SK-N-MC (cell line): Measurements from ENCODE around the gene ACTN3.

Experiments
- DNase-seq: peaks from one replicate; pipeline ENCODE4 v3.0.0-alpha.2; 2011; ENCODE audit warnings: low read depth, low spot score
- H3K27ac ChIP-seq: fragments of 200-600 bp; sonication (generic); 2 replicates; pipeline ENCODE4 v1.5.1; 2016; ENCODE audit warnings: mixed run types
- H3K36me3 ChIP-seq: fragments of 200-600 bp; sonication (generic); 2 replicates; pipeline ENCODE4 v1.6.1; 2017; ENCODE audit warnings: antibody characterized with exemption, low read length, mixed read lengths; ENCODE audit not compliant: insufficient read depth
- H3K4me3 ChIP-seq: fragments of 200-600 bp; sonication (generic); 2 replicates; pipeline ENCODE4 v1.5.1; 2016
- H3K9ac ChIP-seq: fragments of 200-600 bp; sonication (generic); 2 replicates; pipeline ENCODE4 v1.8.0; 2017; ENCODE audit warnings: mixed run types, mixed read lengths; ENCODE audit not compliant: insufficient read length
- H3K9me3 ChIP-seq: fragments of 200-600 bp; sonication (generic); 2 replicates; pipeline ENCODE4 v1.6.1; 2017; ENCODE audit warnings: low read depth, mild to moderate bottlenecking, antibody characterized with exemption, low read length, moderate library complexity, mixed read lengths
- EZH2 ChIP-seq: fragments of 200-600 bp; sonication (generic); IDR thresholded peaks from one replicate; pipeline ENCODE4 v1.6.1; 2017; ENCODE audit warnings: antibody characterized with exemption
- FOXP2 ChIP-seq: optimal IDR thresholded peaks from 2 replicates; pipeline ENCODE3; 2011; ENCODE audit warnings: mild to moderate bottlenecking, moderate library complexity; ENCODE audit not compliant: insufficient read depth; ENCODE audit errors: extremely low read length, control extremely low read depth
- POLR2AphosphoS5 ChIP-seq: IDR thresholded peaks from 2 replicates; pipeline ENCODE4 v1.6.1; 2012; ENCODE audit warnings: mild to moderate bottlenecking, low read depth, low read length, borderline replicate concordance

The ACTN3 gene

DNA sequence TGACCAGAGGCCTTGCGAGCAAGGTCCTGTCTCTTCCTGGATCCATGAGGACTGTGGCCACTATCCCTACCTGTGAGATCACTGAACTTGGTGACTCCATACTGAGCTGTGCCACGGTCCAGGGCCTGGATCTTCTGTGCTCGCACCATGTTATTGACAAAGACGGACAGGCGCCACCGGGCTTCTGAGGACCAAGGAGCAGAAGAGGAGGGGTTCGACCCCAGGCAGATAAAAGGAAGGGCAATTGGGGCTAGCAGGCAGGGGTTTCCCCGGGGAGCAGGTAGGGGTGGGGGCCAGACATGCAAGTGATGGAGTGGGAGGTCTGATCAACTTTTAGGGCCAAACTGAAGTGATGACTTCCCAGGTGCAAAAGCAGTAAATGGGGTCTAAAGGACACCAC, 19.5 kb downstream of the ACTN3 start:
- DNase-seq: no peak
- TF ChIP-seq FOXP2: no peak
- no peak for TF ChIP-seq EZH2
- TF ChIP-seq POLR2AphosphoS5: no peak
- H3K36me3 ChIP-seq: no peaks in the 10 kb centered on the region
- H3K4me3 ChIP-seq: no peak overlapping the region
- no peak overlapping the region for H3K27ac ChIP-seq
- no peaks in the 10 kb centered on the region for H3K9me3 ChIP-seq
- H3K9ac ChIP-seq: no peak overlapping the region

DNA sequence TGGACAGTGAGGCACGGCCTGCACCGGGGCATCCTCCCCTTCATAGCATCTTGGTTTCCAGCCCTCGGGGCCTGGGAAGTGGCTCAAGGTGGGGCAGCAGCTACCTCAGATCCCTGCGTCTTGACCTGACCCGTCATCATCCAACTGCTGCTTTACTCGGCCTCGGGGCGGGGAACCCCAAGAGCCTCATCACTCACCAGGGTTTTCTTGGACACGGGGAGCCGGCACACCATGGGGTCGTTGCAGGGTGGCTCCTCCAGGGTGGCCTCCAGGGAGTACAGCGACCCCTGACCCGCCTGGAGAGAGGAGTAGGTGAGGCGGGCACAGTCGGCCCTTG, 21.1 kb downstream of the ACTN3 start:
- no peaks in the 10 kb centered on the region for H3K36me3 ChIP-seq
- H3K9ac ChIP-seq: no peak overlapping the region
- H3K9me3 ChIP-seq: no peaks in the 10 kb centered on the region
- H3K4me3 ChIP-seq: peak overlapping the region; percentile 78
- DNase-seq: no peak
- TF ChIP-seq POLR2AphosphoS5: no peak
- TF ChIP-seq FOXP2: no peak
- no peak for TF ChIP-seq EZH2
- no peak overlapping the region for H3K27ac ChIP-seq

DNA sequence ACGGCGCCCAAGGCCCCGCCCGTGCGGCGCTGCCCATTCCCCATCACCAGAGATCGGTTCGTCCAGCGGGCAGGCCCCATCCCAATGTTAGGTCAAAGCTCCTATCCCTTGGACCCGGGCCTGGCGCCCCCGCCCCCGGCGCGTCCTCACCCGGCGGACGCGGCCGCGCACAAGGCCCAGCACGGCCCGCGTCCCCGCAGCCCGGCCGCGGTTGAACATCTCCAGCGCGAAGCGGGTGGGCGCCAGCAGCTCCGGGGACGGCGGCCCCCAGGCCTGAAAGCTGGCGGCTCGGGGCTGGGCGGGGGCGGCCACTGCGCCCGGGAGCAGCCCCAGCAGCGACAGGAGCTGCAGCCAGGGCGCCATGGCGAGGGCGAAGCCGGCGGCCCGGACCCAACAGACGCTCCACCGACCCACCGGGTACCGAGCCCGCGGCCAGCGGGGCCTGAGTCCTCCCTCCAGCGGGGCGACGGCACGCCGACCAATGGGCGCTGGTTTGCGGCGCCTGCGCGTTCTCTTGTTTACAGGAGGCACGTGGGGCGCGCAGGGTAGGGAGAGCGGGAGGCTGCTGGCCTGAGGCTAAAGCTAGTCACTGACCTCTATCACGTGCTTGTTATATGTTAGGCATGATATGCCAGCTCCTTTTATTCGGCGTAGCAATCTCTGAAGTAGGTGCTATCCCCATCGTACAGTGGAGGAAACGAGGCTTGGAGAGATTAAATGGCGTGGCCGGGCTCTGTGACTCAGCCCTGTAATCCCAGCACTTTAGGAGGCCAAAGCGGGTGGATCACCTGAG, 21.6 kb downstream of the ACTN3 start, which contains the start of gene CTSF:
TSS of gene CTSF (minus strand) at position 483 of the 793 bp plus-strand sequence. CDS start at position 363, 120 bp downstream.
- H3K9ac ChIP-seq: no peak within 1 kb of the TSS
- H3K36me3 ChIP-seq: no peaks in the 10 kb centered on the region
- H3K9me3 ChIP-seq: no peaks in the 10 kb centered on the region
- no peak within 1 kb of the TSS for H3K27ac ChIP-seq
- DNase-seq: no peak
- peak within 1 kb of the TSS; percentile 78 for H3K4me3 ChIP-seq
- no peak for TF ChIP-seq EZH2
- TF ChIP-seq POLR2AphosphoS5: peak; percentile 64; the same call in 1 of the 2 replicates

DNA sequence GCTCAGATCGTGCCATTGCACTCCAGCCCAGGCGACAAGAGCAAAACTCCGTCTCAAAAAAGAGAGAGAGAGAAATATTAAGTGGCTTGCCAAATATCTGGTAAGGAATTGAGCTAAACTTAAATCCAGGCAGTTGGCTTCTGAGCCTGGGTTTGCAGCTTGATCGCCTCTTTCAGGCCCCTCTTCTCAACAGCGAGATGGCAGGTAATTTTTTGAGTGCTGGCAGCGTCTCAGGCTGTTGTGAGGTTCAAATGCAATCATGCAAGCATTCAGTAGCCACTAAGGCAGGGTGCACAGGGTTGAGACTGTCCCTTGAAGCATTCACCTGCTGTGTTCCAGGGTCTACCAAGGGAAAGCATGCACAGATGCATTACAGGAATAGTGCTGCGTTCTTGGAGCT, 22.4 kb downstream of the ACTN3 start:
- H3K36me3 ChIP-seq: no peaks in the 10 kb centered on the region
- H3K4me3 ChIP-seq: no peak overlapping the region
- no peaks in the 10 kb centered on the region for H3K9me3 ChIP-seq
- no peak for TF ChIP-seq EZH2
- TF ChIP-seq FOXP2: no peak
- no peak for TF ChIP-seq POLR2AphosphoS5
- no peak overlapping the region for H3K9ac ChIP-seq
- no peak overlapping the region for H3K27ac ChIP-seq
- no peak for DNase-seq

DNA sequence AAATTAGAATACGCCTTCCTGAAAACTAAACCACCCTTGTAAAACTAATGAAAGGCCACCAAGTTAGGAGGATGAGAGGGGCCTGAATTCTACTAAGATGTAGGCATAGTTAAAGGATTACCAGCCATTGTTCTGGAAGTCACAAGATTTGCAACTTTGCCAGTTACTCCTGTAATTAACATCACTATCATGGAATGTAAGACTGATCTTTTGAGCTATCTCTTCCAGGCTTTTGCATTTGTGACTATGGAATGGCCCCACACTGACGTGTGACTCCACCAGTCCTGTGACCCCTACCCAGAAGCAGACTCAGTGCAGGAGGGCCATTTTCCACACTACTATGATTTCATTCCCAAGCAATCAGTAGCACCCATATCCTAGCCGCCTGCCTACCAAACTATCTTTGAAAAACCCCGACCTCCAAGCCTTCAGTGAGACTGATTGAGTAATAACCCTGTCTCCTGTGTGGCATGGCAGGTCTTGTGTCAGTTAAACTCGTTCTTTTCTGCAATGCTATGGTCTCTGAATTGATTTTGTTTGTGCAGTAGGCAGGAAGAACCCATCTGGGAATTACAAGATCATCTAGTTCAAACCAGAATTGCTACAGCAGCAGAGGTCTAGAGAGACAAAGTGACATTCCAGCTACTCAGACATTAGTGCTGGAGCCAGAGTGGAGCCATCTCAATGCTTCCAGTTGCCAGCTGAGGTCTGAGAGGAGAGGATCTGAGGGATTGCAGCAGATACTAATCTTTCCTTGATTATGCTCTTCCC, 23.6 kb downstream of the ACTN3 start:
- Histone ChIP-seq H3K36me3 (no peaks in the 10 kb centered on the region), H3K27ac (no peak overlapping the region), H3K9me3 (no peaks in the 10 kb centered on the region), H3K4me3 (no peak overlapping the region), H3K9ac (no peak overlapping the region)
- no peak for TF ChIP-seq FOXP2
- no peak for DNase-seq

DNA sequence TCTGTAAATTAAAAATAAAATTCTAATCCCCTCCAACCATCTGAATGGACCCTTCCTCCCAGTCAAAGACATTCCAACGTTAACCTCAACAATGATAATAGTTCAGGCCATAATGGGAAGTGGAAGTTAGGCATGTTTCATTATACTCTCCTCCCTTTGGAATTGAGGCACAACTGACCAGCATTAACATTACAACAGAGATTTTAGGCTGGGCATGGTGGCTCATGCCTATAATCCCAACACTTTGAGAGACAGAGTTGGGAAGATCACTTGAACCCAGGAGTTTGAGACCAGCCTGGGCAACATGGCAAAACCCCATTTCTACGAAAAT, 24.1 kb downstream of the ACTN3 start:
- no peak overlapping the region for H3K4me3 ChIP-seq
- DNase-seq: no peak
- TF ChIP-seq POLR2AphosphoS5 (no peak), EZH2 (no peak), FOXP2 (no peak)
- H3K36me3 ChIP-seq: no peaks in the 10 kb centered on the region
- H3K9ac ChIP-seq: no peak overlapping the region
- no peaks in the 10 kb centered on the region for H3K9me3 ChIP-seq
- no peak overlapping the region for H3K27ac ChIP-seq

DNA sequence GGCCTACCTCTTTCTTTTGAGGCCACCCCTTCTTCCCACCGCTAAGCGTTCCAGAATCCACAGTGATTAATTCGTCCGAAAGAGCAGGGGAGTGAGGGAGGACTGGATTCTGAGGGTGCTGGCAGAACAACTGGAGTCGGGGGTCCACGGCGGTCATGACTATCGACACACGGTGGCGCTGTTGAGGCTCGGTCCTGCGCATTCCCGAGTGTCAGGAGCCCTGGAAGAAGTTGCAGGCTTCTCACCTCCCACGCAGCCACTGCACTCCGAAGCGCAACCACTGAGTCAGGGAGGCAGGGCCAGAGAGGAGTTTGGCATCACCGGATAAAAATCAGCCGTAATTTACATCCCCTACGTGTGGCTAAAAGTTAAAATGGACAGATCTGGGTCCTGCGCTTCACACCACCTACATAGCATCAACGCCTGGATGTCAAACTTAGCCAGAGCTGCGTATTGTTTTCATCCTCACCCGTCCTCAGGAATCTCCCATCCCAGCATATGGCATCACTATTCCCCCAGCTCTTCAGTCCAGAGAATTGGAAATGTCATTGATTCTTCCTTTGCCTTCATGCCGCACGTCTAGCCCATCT, 32.4 kb downstream of the ACTN3 start:
- no peak overlapping the region for H3K9ac ChIP-seq
- TF ChIP-seq EZH2 (no peak), FOXP2 (no peak), POLR2AphosphoS5 (no peak)
- H3K9me3 ChIP-seq: no peaks in the 10 kb centered on the region
- no peak overlapping the region for H3K27ac ChIP-seq
- no peak for DNase-seq
- no peaks in the 10 kb centered on the region for H3K36me3 ChIP-seq
- no peak overlapping the region; the same call in 1 of the 2 replicates for H3K4me3 ChIP-seq

DNA sequence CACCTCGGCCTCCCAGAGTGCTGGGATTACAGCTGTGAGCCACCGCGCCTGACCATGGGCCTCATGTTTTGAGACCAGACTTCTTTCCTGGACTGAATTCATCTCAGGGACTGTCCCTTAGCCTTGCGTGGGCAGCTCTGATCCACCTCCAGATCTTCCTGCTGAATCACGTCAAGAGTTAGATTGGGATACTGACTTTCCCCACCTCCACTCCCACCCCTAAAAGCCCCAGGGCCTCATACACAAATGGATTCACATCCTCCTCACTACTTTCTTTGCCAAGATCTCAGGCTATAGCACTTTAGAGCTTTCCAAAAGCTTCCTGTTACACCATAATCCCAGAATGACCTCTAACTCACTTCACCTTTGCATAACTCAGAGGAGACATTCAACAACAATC, 34.1 kb downstream of the ACTN3 start:
- no peak for DNase-seq
- Histone ChIP-seq H3K4me3 (no peak overlapping the region), H3K27ac (no peak overlapping the region), H3K9ac (no peak overlapping the region), H3K36me3 (no peaks in the 10 kb centered on the region), H3K9me3 (no peaks in the 10 kb centered on the region)
- TF ChIP-seq FOXP2 (no peak), EZH2 (no peak), POLR2AphosphoS5 (no peak)
